Cerebellar nuclear complex (tissue), 1 donor: ENCODE data around the gene BORCS6.

Source experiments
- DNase-seq, 2 experiments: peaks; one replicate each; lab custom pipeline; 2025; lab: John Stamatoyannopoulos, UW

The BORCS6 gene

DNA sequence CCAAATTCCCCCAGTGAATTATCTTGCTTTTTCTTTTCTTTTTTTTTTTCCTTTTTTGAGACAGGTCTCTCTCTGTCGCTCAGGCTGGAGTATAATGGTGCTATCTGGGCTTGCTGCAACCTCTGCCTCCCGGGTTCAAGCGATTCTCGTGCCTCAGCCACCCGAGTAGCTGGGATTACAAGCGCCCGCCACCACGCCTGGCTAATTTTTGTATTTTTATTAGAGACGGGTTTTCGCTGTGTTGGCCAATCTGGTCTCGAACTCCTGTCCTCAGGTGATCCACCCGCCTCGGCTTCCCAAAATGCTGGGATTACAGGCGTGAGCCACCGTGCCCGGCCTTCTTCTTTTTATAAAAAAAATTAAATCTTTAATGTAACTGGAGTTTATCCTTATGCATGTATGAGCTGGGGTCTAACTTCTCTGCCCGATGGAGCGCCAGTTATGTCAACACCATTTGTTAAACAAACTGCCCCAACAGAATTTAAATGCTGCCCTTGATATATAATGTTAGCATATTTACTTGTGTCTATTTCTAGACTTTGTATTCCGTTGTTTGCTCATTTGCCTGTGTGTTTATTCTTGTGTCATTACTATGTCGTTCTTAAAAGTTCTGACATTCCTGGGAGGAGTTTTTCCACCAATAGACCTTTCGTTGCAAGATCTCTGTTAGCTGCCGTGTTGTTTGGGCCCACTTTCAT is 20.9 kb upstream of the BORCS6 start:
- DNase-seq: no peak

DNA sequence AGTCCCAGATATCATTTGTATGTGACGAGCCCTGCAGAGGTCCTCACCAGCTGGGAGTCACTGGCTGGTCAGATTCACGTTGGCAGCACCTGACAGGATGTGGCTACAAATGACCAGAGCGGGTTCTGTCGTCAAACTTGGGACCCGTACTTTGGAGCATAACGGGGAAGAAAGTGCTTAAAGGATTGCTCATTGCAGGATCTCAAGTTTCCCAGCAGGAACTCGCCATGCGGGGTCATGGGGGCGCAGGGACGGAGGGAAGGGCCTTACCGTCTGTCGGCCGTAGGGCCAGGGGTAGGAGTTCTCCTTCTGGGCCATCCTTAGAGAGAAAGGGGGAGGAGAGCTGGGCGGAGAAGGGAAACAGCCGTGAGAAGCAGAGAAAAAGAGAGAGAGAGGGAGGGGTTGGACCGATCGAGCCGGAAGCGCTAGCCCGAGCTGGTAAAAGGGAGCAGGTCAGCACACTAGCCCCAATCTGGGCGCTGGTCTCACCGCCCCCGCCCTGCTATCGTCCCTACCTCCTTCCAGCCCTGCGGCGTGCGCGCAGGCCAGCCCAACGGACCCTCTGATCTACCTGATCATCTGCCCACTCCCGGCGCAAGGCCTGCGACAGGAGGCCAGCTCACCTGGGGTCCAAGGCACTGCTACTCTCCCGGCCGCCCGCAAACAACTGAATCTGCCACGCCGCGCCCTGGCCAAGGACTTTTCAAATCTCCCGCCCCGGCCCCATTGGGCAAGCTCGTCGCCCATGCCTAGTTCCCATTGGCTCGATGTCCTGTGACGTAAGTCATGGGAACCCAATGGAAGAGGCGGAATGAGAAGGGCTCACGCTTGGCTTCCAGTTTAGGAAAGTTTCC is 20.2 kb upstream of the BORCS6 start, which contains the start of gene AURKB:
Gene AURKB (minus strand): TSS at position 669 of the 854 bp plus-strand sequence. CDS start 351 bp downstream, at position 318.
- peak; percentile 52 to 82 for DNase-seq

DNA sequence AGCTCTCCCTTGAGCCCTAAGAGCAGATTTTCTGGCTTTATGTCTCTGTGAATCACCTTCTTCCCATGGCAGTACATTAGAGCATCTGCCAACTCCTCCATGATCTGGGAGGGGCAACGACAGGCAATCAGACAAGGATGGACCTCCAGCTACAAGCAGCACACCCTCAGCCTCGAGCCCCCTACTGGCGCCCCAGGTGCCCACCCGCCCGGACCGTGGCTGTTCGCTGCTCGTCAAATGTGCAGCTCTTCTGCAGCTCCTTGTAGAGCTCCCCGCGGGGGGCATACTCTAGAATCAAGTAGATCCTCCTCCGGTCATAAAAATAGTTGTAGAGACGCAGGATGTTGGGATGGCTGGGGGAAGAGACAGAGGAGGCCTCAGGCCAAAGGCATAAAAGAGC is 16.6 kb upstream of the BORCS6 start:
- DNase-seq: no peak

DNA sequence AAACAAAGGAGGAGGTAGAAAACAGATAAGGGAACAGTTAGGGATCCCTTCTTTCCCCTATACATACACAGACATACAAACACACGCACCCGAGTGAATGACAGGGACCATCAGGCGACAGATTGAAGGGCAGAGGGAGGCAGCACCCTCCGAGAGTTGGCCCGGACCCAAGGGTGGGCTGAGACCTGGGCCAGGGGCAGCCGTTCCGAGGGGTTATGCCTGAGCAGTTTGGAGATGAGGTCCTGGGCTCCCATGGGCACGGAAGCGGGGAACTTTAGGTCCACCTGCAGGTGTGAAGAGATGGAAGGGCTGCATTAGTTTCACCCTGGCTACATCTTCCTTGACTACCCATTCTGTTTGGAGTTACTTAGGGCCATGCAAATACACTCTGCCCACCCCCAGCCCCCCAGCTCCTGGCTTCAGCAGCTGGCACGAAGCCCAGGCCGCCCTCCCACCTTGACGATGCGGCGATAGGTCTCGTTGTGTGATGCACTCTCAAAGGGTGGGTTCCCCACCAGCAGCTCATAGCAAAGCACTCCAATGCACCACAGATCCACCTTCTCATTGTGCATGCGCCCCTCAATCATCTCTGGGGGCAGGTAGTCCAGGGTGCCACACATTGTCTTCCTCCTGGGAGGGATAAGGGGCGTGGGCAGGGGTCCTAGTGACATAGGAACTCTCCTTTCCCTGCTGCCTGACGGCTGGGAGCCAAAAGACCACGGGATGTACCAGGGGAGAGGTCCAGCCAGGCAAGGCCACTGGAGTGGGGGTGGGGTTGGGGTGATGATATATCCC is 15.0 kb upstream of the BORCS6 start:
- no peak for DNase-seq

DNA sequence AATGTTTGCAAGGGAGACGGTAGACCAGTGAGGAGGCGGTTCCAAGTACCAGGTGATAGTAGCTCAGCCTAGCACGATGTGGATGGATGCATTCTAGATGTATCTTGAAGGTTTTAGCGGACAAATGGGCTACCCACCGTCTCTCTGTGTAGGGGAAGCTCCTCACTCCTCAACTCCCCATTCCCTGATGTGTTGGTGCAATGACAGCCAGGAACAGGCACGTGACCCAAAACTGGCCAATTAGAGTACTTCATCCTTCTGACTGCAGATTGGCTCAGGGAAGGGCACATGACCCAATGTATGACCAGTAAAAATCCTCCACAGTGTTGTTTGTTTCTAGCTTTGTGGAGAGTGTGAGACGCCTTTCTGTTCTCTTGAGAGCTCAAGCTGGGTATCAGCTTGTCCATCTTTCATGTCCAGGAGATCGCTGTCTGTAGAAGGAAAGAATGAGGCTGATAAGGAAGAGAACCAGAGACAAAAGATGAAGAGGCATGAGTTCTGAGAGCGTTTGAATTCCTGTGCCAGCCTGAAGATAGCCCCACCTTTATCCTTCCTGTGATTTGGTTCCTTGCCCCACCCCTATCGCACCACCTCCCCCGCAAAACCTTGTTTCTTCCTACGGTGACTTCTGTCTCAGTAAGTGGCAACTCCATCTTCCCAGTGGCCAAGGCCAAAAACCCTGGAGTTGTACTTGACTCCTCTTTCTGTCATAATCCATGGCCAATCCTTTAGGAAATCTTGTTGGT is 2.3 kb upstream of the BORCS6 start:
- DNase-seq: peak; percentile 97 to 98

DNA sequence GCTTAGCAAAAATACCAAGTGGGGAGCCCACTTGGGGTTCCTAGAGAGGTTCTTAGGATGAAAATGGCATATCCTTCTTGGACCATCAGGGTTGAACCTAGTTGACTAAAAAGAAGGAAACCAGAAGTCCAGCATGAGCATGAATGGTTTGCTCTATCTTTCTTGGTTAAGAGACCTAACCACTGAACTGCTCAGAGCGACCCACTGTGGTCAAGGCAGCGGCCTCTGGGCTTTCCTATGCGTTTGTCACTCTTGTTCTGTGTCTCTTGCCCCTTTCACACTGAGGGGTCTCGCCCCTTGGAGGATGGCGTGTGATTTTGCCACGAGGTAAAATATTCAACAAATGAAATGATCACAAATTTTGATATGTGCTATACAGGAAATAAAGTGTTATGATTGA is 526 bp upstream of the BORCS6 start:
- DNase-seq: no peak

DNA sequence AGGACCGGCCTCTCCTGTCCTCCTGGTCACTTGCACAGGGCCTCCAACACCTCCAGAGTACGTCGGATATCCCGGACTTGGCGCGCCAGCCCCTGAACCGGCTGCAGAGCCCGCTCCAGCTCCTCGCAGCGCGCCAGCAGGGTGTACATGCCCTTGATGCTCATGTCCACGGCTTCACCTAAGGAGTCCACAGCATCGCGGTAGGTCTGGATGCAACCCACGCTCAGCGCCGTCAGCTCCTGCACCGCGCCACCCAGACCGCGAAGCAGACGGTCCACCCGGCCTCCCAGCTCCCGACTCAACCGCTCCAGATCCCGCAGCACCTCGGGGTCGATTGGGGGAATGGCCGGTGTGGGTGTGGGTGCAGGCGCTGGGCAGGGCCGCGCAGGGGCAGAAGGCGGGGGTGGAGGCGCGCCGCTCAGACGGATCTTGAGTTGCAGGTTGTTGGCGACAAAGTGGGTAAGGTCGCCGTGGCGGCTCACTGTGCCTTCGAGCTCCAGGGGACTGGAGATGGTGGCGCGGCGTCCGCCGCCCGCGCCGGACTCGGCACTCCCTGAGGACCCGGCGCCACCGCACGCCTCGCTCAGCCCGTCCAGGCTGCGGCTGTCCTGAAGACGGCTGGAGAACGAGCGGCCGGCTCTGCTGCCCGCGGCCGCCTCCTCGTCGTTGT is 804 bp downstream of the BORCS6 start:
- DNase-seq: no peak

DNA sequence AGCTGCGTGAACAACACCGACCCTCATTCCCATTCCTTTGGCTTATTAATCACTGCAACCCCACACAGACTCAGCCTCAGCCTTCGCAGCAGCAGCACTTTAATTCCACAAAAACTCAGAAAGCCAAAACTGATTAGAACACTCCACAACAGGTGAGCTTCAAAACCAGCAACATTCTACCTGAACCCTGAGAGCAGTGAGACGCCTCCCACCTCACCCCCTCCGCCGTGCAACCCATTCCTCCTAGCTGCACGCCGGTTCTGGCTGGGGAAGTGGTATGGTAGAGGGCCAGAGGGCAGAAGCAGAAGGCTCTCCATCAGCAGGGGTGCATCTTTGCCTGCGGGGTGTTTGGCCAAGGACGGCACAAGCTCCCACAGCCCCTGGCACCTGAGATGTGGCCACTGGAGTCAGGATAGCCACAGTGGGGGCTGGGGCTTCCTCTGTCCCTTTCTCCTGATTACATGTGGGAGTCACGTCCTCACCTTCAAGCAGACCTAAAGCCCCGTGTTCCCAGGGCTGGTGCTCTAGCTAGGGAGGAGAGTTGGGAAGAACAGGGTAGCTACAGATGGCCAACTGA is 1.6 kb downstream of the BORCS6 start:
- no peak for DNase-seq

DNA sequence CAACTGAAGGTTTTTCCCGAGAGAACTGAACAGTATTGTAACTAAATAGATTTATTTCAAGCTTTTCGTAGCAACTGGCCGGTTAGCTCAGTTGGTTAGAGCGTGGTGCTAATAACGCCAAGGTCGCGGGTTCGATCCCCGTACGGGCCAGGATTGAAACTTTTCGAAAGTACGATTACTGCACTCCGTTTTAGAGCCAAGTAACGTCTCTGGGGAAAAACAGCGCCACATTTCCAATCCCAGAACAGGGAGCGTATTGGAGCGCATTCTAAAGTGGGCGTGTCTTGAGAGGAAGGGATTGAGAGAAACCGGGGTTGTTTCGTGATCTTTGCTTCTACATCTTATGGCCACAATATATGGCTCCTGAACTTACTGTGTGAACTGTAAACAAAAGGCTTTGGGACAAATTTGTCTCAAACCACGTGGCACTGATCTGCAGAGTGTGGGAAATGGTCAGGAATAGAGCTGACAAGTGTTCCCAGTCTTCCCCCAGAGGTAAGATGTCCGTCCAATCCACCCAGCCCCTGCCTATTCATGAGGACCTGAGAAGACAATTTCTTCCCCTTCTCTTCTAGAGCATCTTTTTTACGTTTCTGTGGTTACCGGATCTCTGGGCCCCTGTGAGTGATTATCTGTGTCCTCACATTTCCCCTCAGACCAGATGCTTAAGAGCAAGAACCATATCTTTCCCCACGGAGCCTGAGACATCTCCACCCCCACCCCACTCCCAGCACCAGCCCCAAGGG is 2.3 kb downstream of the BORCS6 start:
- DNase-seq: peak in 1 of 2 experiments; percentile 82

DNA sequence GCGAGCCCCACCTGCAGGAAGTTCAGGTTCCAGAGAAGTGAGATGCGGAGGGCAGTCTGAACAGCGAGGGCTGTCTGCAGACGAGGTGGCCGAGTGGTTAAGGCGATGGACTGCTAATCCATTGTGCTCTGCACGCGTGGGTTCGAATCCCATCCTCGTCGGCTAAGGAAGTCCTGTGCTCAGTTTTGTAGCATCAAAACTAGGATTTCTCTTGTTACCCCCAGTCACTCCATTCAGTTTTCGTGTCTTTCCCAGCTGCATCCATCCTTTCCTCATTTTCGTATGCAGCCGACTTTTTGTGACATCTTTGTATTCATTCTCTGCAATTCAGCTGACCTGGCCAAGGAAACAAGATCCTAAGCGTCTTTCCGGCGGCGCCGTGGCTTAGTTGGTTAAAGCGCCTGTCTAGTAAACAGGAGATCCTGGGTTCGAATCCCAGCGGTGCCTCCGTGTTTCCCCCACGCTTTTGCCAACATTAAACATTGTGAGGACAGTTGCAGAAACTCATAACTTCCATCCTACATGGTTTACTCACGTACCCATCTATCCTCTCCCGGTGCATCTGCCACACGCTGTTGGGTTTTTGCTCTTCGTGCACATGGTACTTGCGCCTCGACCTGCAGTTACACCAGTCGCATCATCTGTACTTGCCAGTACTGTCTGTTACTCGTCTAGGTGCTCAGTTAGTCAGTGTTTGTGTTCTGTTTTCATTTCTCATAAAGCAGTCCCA is 3.0 kb downstream of the BORCS6 start:
- DNase-seq: peak; percentile 63 to 91

DNA sequence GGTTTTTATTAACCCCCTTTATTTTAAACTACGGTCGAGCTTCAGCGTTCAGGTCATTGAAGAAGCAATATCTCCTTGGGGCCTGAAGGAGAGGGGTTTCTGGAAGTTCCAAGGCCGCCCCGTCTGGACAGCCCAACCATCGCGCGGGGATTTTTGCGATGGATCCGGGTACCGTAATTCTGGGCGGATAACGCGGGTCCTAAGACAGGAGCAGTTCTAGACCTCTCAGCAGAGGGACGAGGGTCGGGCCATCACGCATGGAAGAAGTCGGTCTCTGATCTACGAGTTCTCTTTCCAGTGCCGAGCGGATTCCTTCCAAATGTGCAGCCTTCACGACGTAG is 3.6 kb downstream of the BORCS6 start:
- DNase-seq: no peak

DNA sequence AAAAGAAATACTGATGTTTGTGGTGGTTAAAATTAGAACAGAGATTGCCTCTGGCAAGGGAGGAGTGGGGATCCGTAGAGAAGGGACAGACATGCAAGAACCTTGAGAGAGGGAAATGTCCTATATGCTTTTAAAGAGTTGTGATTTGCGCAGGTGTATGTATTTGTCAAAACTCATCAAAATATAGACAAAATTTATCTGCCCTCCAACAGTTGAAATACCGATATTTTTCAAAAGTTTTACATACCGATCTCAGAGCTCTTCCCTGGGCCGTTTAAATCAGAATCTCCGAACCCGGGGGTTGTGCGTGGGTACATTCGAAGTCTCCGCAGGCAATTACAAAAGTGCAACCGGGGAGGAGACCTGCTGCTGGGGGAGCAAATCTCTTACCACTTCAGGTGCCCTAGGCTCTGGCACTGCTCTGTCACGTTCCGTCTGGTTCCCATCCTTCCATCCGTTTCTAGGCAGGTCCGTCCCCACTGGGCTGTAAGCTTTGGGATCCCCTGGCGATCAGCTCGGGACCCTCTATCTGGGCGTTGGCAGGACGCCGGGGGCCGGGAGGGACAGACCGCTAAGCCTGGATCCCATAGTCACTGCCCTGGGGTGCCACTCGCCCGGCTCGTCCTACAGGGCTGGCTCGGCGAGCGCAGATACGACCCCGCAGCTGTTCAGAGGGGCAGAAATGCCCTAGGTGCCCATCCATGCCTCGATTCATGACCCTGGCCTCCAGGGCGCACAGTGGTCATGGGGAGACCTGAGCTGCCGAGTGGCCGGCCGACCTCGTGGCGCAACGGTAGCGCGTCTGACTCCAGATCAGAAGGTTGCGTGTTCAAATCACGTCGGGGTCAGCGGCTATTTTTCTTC is 4.2 kb downstream of the BORCS6 start:
- DNase-seq: peak in 1 of 2 experiments; percentile 34

DNA sequence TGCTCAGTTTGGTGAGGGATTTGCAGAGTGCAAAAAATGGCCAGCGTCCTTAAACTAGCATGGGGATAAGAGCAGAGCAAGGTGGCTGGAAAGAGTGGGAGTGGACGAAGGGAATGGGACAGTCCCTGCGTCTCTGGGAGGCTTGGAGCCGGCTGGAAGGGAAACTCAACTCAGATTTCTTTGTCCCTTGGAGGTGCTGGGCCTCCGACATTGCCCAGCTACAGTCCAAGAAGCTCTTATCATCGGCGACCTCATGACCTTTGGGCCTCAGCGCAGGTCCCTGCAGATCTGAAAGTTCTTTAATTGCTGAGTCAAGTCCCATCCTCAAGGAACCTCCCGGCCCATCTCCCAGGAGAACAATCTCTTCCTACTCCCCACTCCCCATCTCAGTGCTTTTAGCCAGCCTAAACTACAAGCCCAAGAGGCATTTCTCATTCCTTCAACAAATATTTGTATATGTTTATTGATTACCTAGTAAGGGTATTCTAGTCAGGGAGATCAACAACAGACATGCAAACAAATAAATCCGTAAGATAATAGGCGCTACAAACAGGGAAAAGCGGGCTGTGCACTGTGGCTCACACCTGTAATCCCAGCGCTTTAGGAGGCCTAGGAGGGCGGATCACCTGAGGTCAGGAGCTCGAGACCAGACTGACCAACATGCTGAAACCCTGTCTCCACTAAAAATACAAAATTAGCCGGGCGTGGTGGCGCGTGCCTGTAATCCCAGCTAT is 12.8 kb downstream of the BORCS6 start:
- no peak for DNase-seq

DNA sequence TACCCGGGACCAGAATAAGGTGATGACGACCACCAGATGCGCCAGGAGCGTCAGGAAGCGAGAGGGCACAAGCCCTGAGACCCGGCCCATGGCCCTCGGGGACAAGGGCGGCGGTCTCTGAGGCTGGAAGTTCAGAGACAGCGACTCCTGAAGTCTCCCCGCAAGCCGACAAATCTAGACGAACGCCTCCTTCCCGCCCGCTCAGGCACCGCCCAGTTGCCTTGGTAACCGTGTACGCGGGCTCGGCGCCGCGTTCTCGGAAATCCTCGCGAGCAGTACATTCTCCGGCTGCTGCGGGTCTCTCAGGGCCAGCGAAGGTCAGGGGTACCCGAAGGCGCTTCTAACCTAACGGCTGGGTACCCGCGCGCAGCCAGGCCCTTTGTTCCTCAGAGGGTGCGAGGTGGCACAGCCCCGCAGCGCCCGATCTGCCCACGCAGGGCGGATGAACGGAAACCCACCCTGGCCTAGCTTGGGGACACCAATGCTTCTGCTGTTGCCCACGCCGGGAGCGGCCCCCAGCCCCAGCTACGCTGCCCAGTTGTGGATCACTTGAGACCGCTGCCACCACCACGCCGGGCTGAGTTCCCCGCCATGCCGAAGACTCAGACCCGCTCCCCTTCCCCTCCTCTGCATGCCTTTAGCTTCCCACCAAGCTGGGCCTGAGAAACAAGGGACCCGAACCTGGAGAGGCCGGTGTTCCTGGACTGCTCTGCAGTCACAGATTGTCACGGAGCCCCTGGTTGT is 13.6 kb downstream of the BORCS6 start, which contains the start of gene TMEM107:
Gene TMEM107 (minus strand): TSS at position 184 of the 744 bp plus-strand sequence. CDS start 94 bp downstream, at position 90.
- DNase-seq: peak in 1 of 2 experiments; percentile 29

DNA sequence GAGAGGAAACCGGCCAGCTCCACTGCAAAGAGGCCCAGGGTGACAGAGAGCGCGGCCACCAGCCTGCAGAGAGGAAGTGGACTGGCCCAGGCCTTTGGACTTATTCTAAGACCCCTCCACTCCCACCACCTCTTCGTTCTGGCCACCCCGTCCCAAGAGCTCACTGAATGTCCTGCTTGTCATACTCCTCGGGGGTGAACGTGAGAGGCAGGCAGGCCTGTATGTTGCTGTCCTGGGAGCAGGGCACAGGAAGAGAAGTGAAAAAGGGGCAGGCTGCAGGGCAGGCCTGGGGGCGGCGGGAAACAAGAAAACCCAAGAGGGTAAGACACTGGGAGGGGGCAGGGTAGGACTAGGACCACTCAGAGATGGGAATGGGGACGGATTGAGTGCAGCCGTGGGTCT is 14.2 kb downstream of the BORCS6 start:
- DNase-seq: no peak

DNA sequence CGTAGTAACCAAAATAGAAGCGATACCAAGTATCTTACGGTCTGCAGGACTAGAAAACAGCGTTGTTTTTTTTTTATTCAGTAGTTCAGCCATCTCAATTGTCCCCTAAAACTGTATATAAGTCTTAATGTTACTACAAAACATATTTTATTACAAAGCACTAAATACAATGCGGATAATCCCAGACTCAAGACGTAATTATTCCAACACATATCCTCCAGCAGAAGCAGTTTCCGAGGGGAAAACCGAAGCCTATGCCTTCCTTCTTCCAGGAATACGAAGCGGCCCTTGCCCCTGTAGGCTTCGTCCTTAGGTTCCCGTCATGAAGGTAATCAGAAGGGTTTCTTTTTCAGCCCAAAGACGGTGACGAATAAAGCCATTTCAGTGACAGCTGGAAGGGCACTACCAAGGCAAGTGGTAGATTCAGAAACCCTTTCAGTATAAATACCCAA is 16.1 kb downstream of the BORCS6 start:
- no peak for DNase-seq
